ENCODE data around the gene CDK14.

CDK14 gene

GRCh38 chr7:91226411-91226810, 630.3 kb downstream of the CDK14 start:
- no peak overlapping the region for H3K4me3 Mint-ChIP-seq
- no peaks in the 10 kb centered on the region for H3K36me3 Mint-ChIP-seq (ENCODE audit: insufficient read depth)
- H3K4me1 Mint-ChIP-seq, result no peaks in the 10 kb centered on the region
- ATAC-seq (replicated peaks; ENCODE audit: extremely low read depth, poor library complexity, severe bottlenecking) (no peak), DNase-seq (ENCODE audit: low spot score in 2 of 2) (no peak)
- no peaks in the 10 kb centered on the region for H3K27me3 Mint-ChIP-seq
- no peak overlapping the region for H3K27ac Mint-ChIP-seq (ENCODE audit: low read depth)
- peaks cover 6% of the 10 kb centered on the region for H3K9me3 Mint-ChIP-seq

DNA sequence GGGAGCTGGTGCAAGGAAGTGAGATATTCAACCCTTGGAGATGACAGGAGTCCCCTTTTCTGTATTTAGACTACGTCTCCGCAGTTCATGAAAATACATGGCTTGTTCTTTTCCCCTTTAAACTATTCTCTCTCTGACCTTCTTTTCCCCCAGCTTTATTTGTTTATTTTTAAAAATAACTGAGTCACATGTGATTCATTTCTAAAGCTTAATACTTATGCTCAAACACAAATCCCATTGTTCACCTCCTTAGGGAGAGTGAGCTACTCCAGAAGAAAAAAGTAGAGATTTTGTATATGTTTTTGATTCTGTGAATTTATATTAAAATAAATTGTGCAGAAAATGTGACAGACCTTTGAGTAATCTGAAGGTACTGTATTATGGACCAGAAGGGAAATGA, 632.2 kb downstream of the CDK14 start:
- no peaks in the 10 kb centered on the region for H3K4me1 Mint-ChIP-seq
- no peaks in the 10 kb centered on the region for H3K27me3 Mint-ChIP-seq
- ATAC-seq (replicated peaks; ENCODE audit: extremely low read depth, poor library complexity, severe bottlenecking), result no peak
- peaks cover 11% of the 10 kb centered on the region for H3K9me3 Mint-ChIP-seq
- H3K36me3 Mint-ChIP-seq (ENCODE audit: insufficient read depth), result no peaks in the 10 kb centered on the region
- H3K4me3 Mint-ChIP-seq, result no peak overlapping the region
- H3K27ac Mint-ChIP-seq (ENCODE audit: low read depth), result no peak overlapping the region
- DNase-seq (ENCODE audit: low spot score in 2 of 2), result no peak

DNA sequence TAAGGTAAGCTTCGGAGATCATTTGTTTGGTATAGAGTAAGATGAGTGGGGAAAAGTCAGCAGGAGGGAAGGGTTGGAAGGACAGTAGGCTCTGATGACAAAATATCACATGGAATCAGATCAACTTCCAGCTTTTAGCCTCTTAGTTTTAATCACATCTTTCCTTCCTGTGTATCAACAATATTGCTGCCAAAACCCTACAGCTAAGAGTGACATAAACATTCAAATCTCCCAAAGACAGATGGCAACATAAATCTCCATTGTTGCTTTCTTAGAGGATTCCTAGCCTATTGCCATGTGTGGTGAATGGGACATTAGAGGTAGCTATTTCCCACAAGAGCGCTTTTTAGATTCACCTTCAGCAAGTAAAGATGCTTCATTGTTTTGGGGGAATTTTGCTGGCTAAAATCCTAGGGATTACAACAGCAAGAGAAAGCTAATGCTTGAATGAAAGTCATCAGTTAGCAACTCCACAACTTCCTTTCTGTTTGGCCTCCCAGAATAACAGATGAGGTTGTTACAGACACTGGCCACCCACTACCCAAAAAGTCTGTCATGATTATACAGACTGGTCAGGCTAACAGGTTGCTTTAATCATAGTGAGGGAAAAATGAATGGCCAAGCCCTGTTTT, 632.9 kb downstream of the CDK14 start:
- no peak overlapping the region for H3K4me3 Mint-ChIP-seq
- no peak for ATAC-seq (replicated peaks; ENCODE audit: extremely low read depth, poor library complexity, severe bottlenecking)
- H3K27ac Mint-ChIP-seq (ENCODE audit: low read depth), result no peak overlapping the region
- H3K27me3 Mint-ChIP-seq, result no peaks in the 10 kb centered on the region
- H3K9me3 Mint-ChIP-seq, result peaks cover 19% of the 10 kb centered on the region
- no peak for DNase-seq (ENCODE audit: low spot score in 2 of 2)
- no peaks in the 10 kb centered on the region for H3K36me3 Mint-ChIP-seq (ENCODE audit: insufficient read depth)
- H3K4me1 Mint-ChIP-seq, result no peaks in the 10 kb centered on the region

DNA sequence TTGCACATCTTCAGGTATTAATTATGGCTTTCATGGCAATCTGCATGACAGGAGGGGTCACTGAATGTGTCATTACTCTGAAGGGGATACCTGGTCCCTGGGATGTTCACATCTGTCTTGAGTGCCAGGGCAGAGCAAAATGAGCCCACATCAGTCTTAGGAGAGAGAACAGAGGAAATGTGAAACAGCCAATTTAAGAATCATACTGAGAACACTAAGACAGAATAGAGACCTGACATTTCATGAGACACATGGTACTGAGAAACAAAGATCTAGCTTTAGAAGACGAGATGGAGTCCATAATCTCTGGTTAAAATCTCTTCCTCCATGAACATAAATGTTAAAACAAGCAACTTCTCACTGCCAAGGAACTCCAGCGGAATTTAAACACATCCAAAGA, 634.0 kb downstream of the CDK14 start:
- Mint-ChIP-seq H3K27me3 (no peaks in the 10 kb centered on the region), H3K36me3 (ENCODE audit: insufficient read depth) (no peaks in the 10 kb centered on the region), H3K9me3 (peaks cover 20% of the 10 kb centered on the region), H3K4me1 (no peaks in the 10 kb centered on the region), H3K27ac (ENCODE audit: low read depth) (no peak overlapping the region), H3K4me3 (no peak overlapping the region)
- ATAC-seq (replicated peaks; ENCODE audit: extremely low read depth, poor library complexity, severe bottlenecking) (no peak), DNase-seq (ENCODE audit: low spot score in 2 of 2) (no peak)

DNA sequence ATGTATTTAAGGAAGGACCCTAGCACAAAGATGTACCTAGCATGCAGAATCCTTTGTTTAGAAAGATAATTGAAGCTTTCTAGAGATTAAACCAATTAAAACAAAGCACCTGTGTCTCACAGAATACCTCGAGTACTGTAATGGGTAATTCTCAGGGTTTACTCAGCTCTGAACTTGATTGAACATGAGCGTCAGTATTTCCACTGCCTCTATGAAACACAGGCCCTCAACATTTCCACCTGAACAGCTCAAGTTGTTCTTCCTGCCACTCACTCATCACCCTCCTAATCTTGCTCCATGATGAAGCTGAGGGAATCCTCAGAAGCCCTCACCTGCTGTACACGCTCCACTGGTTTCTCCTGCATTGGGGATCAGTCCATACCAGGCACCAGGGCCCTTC, 634.4 kb downstream of the CDK14 start:
- ATAC-seq (replicated peaks; ENCODE audit: extremely low read depth, poor library complexity, severe bottlenecking), result no peak
- Mint-ChIP-seq H3K4me3 (no peak overlapping the region), H3K4me1 (no peaks in the 10 kb centered on the region), H3K9me3 (peaks cover 20% of the 10 kb centered on the region), H3K27ac (ENCODE audit: low read depth) (no peak overlapping the region), H3K36me3 (ENCODE audit: insufficient read depth) (no peaks in the 10 kb centered on the region), H3K27me3 (no peaks in the 10 kb centered on the region)
- DNase-seq (ENCODE audit: low spot score in 2 of 2), result no peak

DNA sequence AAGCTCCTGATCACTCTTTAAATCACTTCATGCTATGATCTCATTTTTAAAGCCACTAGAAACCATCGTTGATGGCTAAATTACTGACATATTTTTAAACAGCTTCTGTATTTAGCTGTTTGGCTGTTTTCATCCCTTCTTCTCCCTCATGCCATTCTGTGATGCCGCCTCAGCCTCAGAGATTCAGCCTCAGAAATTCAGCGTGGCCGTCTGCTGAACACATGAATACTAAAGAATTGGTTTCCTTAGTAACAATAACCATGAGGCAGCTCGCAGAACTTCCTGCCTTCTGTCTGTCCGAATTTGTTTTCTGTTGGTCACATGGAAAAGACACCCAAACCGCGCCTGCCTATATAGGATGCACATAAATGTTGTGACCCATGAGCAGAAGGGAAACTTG, 637.1 kb downstream of the CDK14 start:
- peaks cover 20% of the 10 kb centered on the region for H3K9me3 Mint-ChIP-seq
- no peaks in the 10 kb centered on the region for H3K4me1 Mint-ChIP-seq
- H3K27me3 Mint-ChIP-seq, result no peaks in the 10 kb centered on the region
- no peak overlapping the region for H3K4me3 Mint-ChIP-seq
- ATAC-seq (replicated peaks; ENCODE audit: extremely low read depth, poor library complexity, severe bottlenecking) (no peak), DNase-seq (ENCODE audit: low spot score in 2 of 2) (no peak)
- no peaks in the 10 kb centered on the region for H3K36me3 Mint-ChIP-seq (ENCODE audit: insufficient read depth)
- no peak overlapping the region for H3K27ac Mint-ChIP-seq (ENCODE audit: low read depth)

DNA sequence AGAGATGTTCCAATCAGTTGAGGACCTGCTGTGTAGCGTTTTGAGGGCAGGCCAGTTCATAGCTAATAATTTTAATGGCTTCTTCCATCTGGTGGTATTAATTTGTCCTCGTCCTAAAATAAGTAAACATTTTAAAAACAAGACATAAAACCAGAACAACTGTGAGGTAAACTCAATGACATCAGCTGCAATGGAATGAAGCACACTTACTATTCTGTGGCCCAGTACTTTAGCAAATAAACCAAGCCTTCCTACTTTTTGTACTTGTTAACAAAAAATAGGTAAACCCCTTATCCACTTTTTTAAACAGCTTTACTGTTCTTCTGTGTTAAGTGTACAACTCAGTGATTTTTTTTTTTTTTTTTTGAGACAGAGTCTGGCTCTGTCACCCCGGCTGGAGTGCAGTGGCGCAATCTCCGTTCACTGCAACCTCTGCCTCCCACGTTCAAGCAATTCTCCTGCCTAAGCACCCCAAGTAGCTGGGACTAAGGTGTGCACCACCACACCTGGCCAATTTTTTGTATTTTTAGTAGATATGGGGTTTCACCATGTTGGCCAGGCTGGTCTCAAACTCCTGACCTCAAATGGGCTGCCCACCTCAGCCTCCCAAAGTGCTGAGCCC, 639.2 kb downstream of the CDK14 start:
- Mint-ChIP-seq H3K36me3 (ENCODE audit: insufficient read depth) (no peaks in the 10 kb centered on the region), H3K9me3 (peaks cover 16% of the 10 kb centered on the region), H3K4me3 (no peak overlapping the region), H3K4me1 (no peaks in the 10 kb centered on the region), H3K27ac (ENCODE audit: low read depth) (no peak overlapping the region), H3K27me3 (no peaks in the 10 kb centered on the region)
- DNase-seq (ENCODE audit: low spot score in 2 of 2) (no peak), ATAC-seq (replicated peaks; ENCODE audit: extremely low read depth, poor library complexity, severe bottlenecking) (no peak)

- H3K27ac Mint-ChIP-seq (ENCODE audit: low read depth), result no peak overlapping the region
- no peak for DNase-seq (ENCODE audit: low spot score in 2 of 2)
- no peaks in the 10 kb centered on the region for H3K36me3 Mint-ChIP-seq (ENCODE audit: insufficient read depth)
- H3K4me1 Mint-ChIP-seq, result no peaks in the 10 kb centered on the region
- H3K9me3 Mint-ChIP-seq, result peaks cover under 1% of the 10 kb centered on the region
- no peak overlapping the region for H3K4me3 Mint-ChIP-seq
- ATAC-seq (replicated peaks; ENCODE audit: extremely low read depth, poor library complexity, severe bottlenecking), result no peak
- no peaks in the 10 kb centered on the region for H3K27me3 Mint-ChIP-seq
Observed at GRCh38 chr7:91239171-91239604, 643.1 kb downstream of the CDK14 start.

- H3K4me1 Mint-ChIP-seq, result no peaks in the 10 kb centered on the region
- H3K27me3 Mint-ChIP-seq, result no peaks in the 10 kb centered on the region
- no peaks in the 10 kb centered on the region for H3K36me3 Mint-ChIP-seq (ENCODE audit: insufficient read depth)
- no peak overlapping the region for H3K27ac Mint-ChIP-seq (ENCODE audit: low read depth)
- no peak for DNase-seq (ENCODE audit: low spot score in 2 of 2)
- ATAC-seq (replicated peaks; ENCODE audit: extremely low read depth, poor library complexity, severe bottlenecking), result no peak
- no peaks in the 10 kb centered on the region for H3K9me3 Mint-ChIP-seq
- no peak overlapping the region for H3K4me3 Mint-ChIP-seq
Observed at GRCh38 chr7:91239772-91240171, 643.7 kb downstream of the CDK14 start.

- H3K27ac Mint-ChIP-seq (ENCODE audit: low read depth), result no peak overlapping the region
- H3K4me1 Mint-ChIP-seq, result no peaks in the 10 kb centered on the region
- DNase-seq (ENCODE audit: low spot score in 2 of 2) (no peak), ATAC-seq (replicated peaks; ENCODE audit: extremely low read depth, poor library complexity, severe bottlenecking) (no peak)
- no peaks in the 10 kb centered on the region for H3K9me3 Mint-ChIP-seq
- H3K27me3 Mint-ChIP-seq, result no peaks in the 10 kb centered on the region
- H3K36me3 Mint-ChIP-seq (ENCODE audit: insufficient read depth), result no peaks in the 10 kb centered on the region
- no peak overlapping the region for H3K4me3 Mint-ChIP-seq
Observed at GRCh38 chr7:91240376-91240941, 644.3 kb downstream of the CDK14 start.

- no peak for ATAC-seq (replicated peaks; ENCODE audit: extremely low read depth, poor library complexity, severe bottlenecking)
Observed at GRCh38 chr7:91242097-91242844, 646.1 kb downstream of the CDK14 start.

DNA sequence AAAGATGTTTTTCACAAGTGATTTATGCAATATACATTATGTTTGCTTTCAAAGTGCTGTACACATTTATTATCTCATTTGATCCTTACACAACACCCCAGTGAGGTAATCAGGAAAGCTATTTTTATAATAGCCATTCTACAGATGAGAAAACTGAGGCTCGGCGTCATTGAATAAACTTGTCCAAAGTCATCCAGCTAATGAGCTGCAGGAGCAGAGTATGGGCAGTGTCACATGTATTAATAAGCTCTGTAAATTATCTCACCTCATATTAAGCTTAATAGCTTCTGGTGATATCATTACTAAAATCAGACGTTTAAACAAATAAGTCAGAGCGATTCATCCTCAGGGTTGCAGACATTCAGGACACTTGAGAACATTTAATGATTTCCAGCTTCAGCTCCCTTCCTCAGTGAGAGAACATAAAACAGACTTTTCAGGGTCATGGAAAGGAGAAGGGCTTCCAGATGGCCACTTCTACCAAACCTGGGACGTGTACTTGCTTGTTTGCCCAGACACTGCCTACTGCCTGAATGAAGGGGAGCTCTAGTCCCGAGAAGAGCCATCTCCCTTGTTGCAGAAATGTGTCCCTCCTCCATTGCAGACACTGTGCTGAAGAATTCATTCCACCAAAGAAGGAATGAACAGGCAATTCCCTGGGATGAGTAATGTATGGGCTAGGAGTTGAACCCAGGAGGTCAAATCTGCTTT, 647.6 kb downstream of the CDK14 start:
- Mint-ChIP-seq H3K9me3 (peaks cover 3% of the 10 kb centered on the region), H3K27ac (ENCODE audit: low read depth) (no peak overlapping the region), H3K4me3 (no peak overlapping the region), H3K36me3 (ENCODE audit: insufficient read depth) (no peaks in the 10 kb centered on the region), H3K4me1 (no peaks in the 10 kb centered on the region), H3K27me3 (no peaks in the 10 kb centered on the region)
- DNase-seq (ENCODE audit: low spot score in 2 of 2) (no peak), ATAC-seq (replicated peaks; ENCODE audit: extremely low read depth, poor library complexity, severe bottlenecking) (no peak)

More at GRCh38 chr7:91242097-91242844, 646.1 kb downstream of the CDK14 start:
- Mint-ChIP-seq H3K27me3 (no peaks in the 10 kb centered on the region), H3K4me3 (no peak overlapping the region), H3K27ac (ENCODE audit: low read depth) (no peak overlapping the region), H3K36me3 (ENCODE audit: insufficient read depth) (no peaks in the 10 kb centered on the region), H3K9me3 (no peaks in the 10 kb centered on the region), H3K4me1 (no peaks in the 10 kb centered on the region)
- DNase-seq (ENCODE audit: low spot score in 2 of 2), result no peak

Data from central memory CD8-positive, alpha-beta T cell (primary cell).